SU-DHL-6 (cell line): ENCODE measurements around the gene SMYD2.

Experiments
- CTCF ChIP-seq: fragments of 200-600 bp; sonication (generic); IDR thresholded peaks from one replicate; pipeline ENCODE4 v1.5.1; 2017; ENCODE audit warnings: antibody characterized with exemption, mild to moderate bottlenecking, low read length, moderate library complexity; ENCODE audit not compliant: insufficient read depth, poor library complexity, severe bottlenecking
- EZH2phosphoT487 ChIP-seq: fragments of 200-600 bp; sonication (generic), shearing (Covaris generic); conservative IDR thresholded peaks from 2 replicates; pipeline ENCODE4 v1.6.1; 2018; ENCODE audit warnings: mild to moderate bottlenecking, antibody characterized with exemption, low read length, moderate library complexity, mixed read lengths

GRCh38 chr1:214287884-214288283 is 6.9 kb downstream of the SMYD2 start:
- TF ChIP-seq CTCF (no peak), EZH2phosphoT487 (no peak)
